Fibroblast of upper back skin (primary cell): Measurements from ENCODE around the gene ABCA1.
"Not testable (repeated sequence)": the region's sequence is repeated elsewhere in the genome, so short reads cannot be mapped to it uniquely, and the experiment has no call there.

Source experiments
- DNase-seq: peaks from one replicate; pipeline ENCODE4 v3.0.0-alpha.2; 2013

The ABCA1 gene

GRCh38 chr9:104868687-104869404 lies 59.1 kb downstream of the ABCA1 start:
- DNase-seq: peak; percentile 88

GRCh38 chr9:104868303-104868686 lies 59.7 kb downstream of the ABCA1 start:
- DNase-seq: no peak

- peak; percentile 56 for DNase-seq
These were observed 61.8 kb downstream of the ABCA1 start for GRCh38 chr9:104866191-104866590.

- DNase-seq: peak; percentile 85
These were observed 63.3 kb downstream of the ABCA1 start for GRCh38 chr9:104864675-104865104.

- DNase-seq: peak; percentile 87
These were observed 64.6 kb downstream of the ABCA1 start for GRCh38 chr9:104863180-104863883.

- no peak for DNase-seq
These were observed 66.6 kb downstream of the ABCA1 start for GRCh38 chr9:104861397-104861796.

GRCh38 chr9:104860263-104860662 lies 67.7 kb downstream of the ABCA1 start:
- no peak for DNase-seq

GRCh38 chr9:104858846-104859245 lies 69.1 kb downstream of the ABCA1 start:
- DNase-seq: peak; percentile 58

- peak; percentile 80 for DNase-seq
These were observed 69.7 kb downstream of the ABCA1 start for GRCh38 chr9:104858271-104858670.

GRCh38 chr9:104856413-104856941 lies 71.5 kb downstream of the ABCA1 start:
- no peak for DNase-seq

GRCh38 chr9:104855807-104856206 lies 72.1 kb downstream of the ABCA1 start:
- DNase-seq: no peak

GRCh38 chr9:104855258-104855657 lies 72.7 kb downstream of the ABCA1 start:
- not testable (repeated sequence) for DNase-seq

GRCh38 chr9:104854613-104855012 lies 73.3 kb downstream of the ABCA1 start:
- no peak for DNase-seq

- no peak for DNase-seq
These were observed 74.3 kb downstream of the ABCA1 start for GRCh38 chr9:104853683-104854082.

GRCh38 chr9:104853159-104853558 lies 74.8 kb downstream of the ABCA1 start:
- no peak for DNase-seq

- DNase-seq: no peak
These were observed 76.4 kb downstream of the ABCA1 start for GRCh38 chr9:104851546-104851920.

- peak; percentile 18 for DNase-seq
These were observed 77.0 kb downstream of the ABCA1 start for GRCh38 chr9:104850786-104851545.

GRCh38 chr9:104849023-104849422 lies 78.9 kb downstream of the ABCA1 start:
- no peak for DNase-seq

GRCh38 chr9:104844710-104845109 lies 83.2 kb downstream of the ABCA1 start:
- DNase-seq: no peak

GRCh38 chr9:104843644-104844240 lies 84.2 kb downstream of the ABCA1 start:
- peak; percentile 21 for DNase-seq

- peak; percentile 17 for DNase-seq
These were observed 85.3 kb downstream of the ABCA1 start for GRCh38 chr9:104842698-104843097.

- no peak for DNase-seq
These were observed 86.3 kb downstream of the ABCA1 start for GRCh38 chr9:104841601-104842141.

GRCh38 chr9:104838958-104839357 lies 89.0 kb downstream of the ABCA1 start:
- DNase-seq: no peak
